Measurements from ENCODE around the gene RHEB.

RHEB gene

GRCh38 chr7:151462306-151462779, 57.4 kb downstream of the RHEB start:
- no peak overlapping the region for H4K5ac ChIP-seq (ENCODE audit: low read length)
- H3K23ac ChIP-seq (ENCODE audit: low read length) = no peak overlapping the region
- peak; percentile 55 for DNase-seq
- no peaks in the 10 kb centered on the region for H3K4me1 ChIP-seq (ENCODE audit: control insufficient read depth, low read depth, low read length)
- no peaks in the 10 kb centered on the region for H3K79me2 ChIP-seq (ENCODE audit: control insufficient read depth, insufficient read depth, low read length)
- no peak overlapping the region for H2BK15ac ChIP-seq (replicated peaks; ENCODE audit: low read depth)
- H3K27ac ChIP-seq (ENCODE audit: low read depth, low read length) = no peak overlapping the region
- H3K56ac ChIP-seq (ENCODE audit: low read length) = no peak overlapping the region
- no peak overlapping the region for H2BK120ac ChIP-seq (ENCODE audit: low read depth, low read length)
- no peaks in the 10 kb centered on the region for H3K27me3 ChIP-seq (ENCODE audit: insufficient read depth, low read length, poor library complexity)
- no CpG with 5 or more reads among the region's 1 CpG for WGBS (ENCODE audit: extremely low coverage, insufficient coverage, low lambda C conversion rate)
- no peak overlapping the region for H3K4me3 ChIP-seq (ENCODE audit: low read length)
- no peak overlapping the region for H3K9ac ChIP-seq (ENCODE audit: low read length)
- no peak overlapping the region for H2BK5ac ChIP-seq (ENCODE audit: low read length)
- H3K79me1 ChIP-seq (ENCODE audit: low read length) = peaks cover 2% of the 10 kb centered on the region
- H4K8ac ChIP-seq (ENCODE audit: low read depth, low read length) = no peak overlapping the region
- no peak overlapping the region for H3K4ac ChIP-seq (ENCODE audit: low read depth, low read length)
- H3K4me2 ChIP-seq (ENCODE audit: low read length) = no peak overlapping the region
- no peak overlapping the region for H3K18ac ChIP-seq (ENCODE audit: low read length)
- H3K36me3 ChIP-seq (ENCODE audit: control insufficient read depth, insufficient read depth, low read length) = peaks cover 5% of the 10 kb centered on the region
- no peak overlapping the region for H2AK5ac ChIP-seq (ENCODE audit: low read length)

DNA sequence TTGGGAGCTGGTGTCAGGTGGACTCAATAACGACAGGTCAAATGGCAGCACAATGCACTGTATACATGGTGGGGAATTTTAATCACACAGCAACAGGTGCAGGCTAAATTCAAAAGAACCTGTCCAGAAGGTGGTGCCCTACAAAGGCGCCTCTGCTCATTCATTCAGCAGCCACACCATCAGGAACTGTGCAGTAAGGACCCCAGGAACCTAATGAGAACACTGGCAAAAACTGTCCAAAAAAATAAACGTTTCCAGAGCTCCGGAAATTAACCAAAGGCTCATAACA, 57.8 kb downstream of the RHEB start:
- Histone ChIP-seq H3K56ac (ENCODE audit: low read length) (no peak overlapping the region), H3K23ac (ENCODE audit: low read length) (no peak overlapping the region), H3K79me1 (ENCODE audit: low read length) (peaks cover 2% of the 10 kb centered on the region), H3K79me2 (ENCODE audit: control insufficient read depth, insufficient read depth, low read length) (no peaks in the 10 kb centered on the region), H4K8ac (ENCODE audit: low read depth, low read length) (no peak overlapping the region), H3K27me3 (ENCODE audit: insufficient read depth, low read length, poor library complexity) (no peaks in the 10 kb centered on the region), H4K5ac (ENCODE audit: low read length) (no peak overlapping the region), H3K9ac (ENCODE audit: low read length) (no peak overlapping the region), H2BK5ac (ENCODE audit: low read length) (no peak overlapping the region), H3K4me3 (ENCODE audit: low read length) (no peak overlapping the region), H3K4me1 (ENCODE audit: control insufficient read depth, low read depth, low read length) (no peaks in the 10 kb centered on the region), H3K4me2 (ENCODE audit: low read length) (no peak overlapping the region), H2BK15ac (replicated peaks; ENCODE audit: low read depth) (no peak overlapping the region), H3K18ac (ENCODE audit: low read length) (no peak overlapping the region), H3K27ac (ENCODE audit: low read depth, low read length) (no peak overlapping the region), H2AK5ac (ENCODE audit: low read length) (no peak overlapping the region), H2BK120ac (ENCODE audit: low read depth, low read length) (no peak overlapping the region), H3K4ac (ENCODE audit: low read depth, low read length) (no peak overlapping the region), H3K36me3 (ENCODE audit: control insufficient read depth, insufficient read depth, low read length) (peaks cover 5% of the 10 kb centered on the region)
- WGBS (ENCODE audit: extremely low coverage, insufficient coverage, low lambda C conversion rate) = no CpG with 5 or more reads among the region's 4 CpGs
- no peak for DNase-seq

- Histone ChIP-seq H3K27ac (ENCODE audit: low read depth, low read length) (no peak overlapping the region), H3K9ac (ENCODE audit: low read length) (no peak overlapping the region), H3K4me1 (ENCODE audit: control insufficient read depth, low read depth, low read length) (no peaks in the 10 kb centered on the region), H2BK120ac (ENCODE audit: low read depth, low read length) (no peak overlapping the region), H2BK5ac (ENCODE audit: low read length) (no peak overlapping the region), H4K8ac (ENCODE audit: low read depth, low read length) (no peak overlapping the region), H2AK5ac (ENCODE audit: low read length) (no peak overlapping the region), H3K18ac (ENCODE audit: low read length) (no peak overlapping the region), H3K4me2 (ENCODE audit: low read length) (no peak overlapping the region), H2BK15ac (replicated peaks; ENCODE audit: low read depth) (no peak overlapping the region), H4K5ac (ENCODE audit: low read length) (no peak overlapping the region), H3K4ac (ENCODE audit: low read depth, low read length) (no peak overlapping the region), H3K79me2 (ENCODE audit: control insufficient read depth, insufficient read depth, low read length) (no peaks in the 10 kb centered on the region), H3K27me3 (ENCODE audit: insufficient read depth, low read length, poor library complexity) (no peaks in the 10 kb centered on the region), H3K56ac (ENCODE audit: low read length) (no peak overlapping the region), H3K23ac (ENCODE audit: low read length) (no peak overlapping the region), H3K4me3 (ENCODE audit: low read length) (no peak overlapping the region), H3K36me3 (ENCODE audit: control insufficient read depth, insufficient read depth, low read length) (peaks cover 5% of the 10 kb centered on the region), H3K79me1 (ENCODE audit: low read length) (peaks cover 2% of the 10 kb centered on the region)
- WGBS (ENCODE audit: extremely low coverage, insufficient coverage, low lambda C conversion rate) = no CpG with 5 or more reads among the region's 6 CpGs
- no peak for DNase-seq
Observed at GRCh38 chr7:151461096-151461941, 58.4 kb downstream of the RHEB start.

- WGBS (ENCODE audit: extremely low coverage, insufficient coverage, low lambda C conversion rate) = no CpG with 5 or more reads among the region's 10 CpGs
- peaks cover 2% of the 10 kb centered on the region for H3K36me3 ChIP-seq (ENCODE audit: control insufficient read depth, insufficient read depth, low read length)
- peak overlapping the region; percentile 24 for H2AK5ac ChIP-seq (ENCODE audit: low read length)
- DNase-seq = no peak
- no peak overlapping the region for H3K27ac ChIP-seq (ENCODE audit: low read depth, low read length)
- H2BK120ac ChIP-seq (ENCODE audit: low read depth, low read length) = no peak overlapping the region
- no peaks in the 10 kb centered on the region for H3K27me3 ChIP-seq (ENCODE audit: insufficient read depth, low read length, poor library complexity)
- H2BK5ac ChIP-seq (ENCODE audit: low read length) = no peak overlapping the region
- H3K56ac ChIP-seq (ENCODE audit: low read length) = peak overlapping the region; percentile 19
- no peak overlapping the region for H2BK15ac ChIP-seq (replicated peaks; ENCODE audit: low read depth)
- H3K4me1 ChIP-seq (ENCODE audit: control insufficient read depth, low read depth, low read length) = no peaks in the 10 kb centered on the region
- H4K5ac ChIP-seq (ENCODE audit: low read length) = no peak overlapping the region
- no peak overlapping the region for H3K23ac ChIP-seq (ENCODE audit: low read length)
- no peak overlapping the region for H4K8ac ChIP-seq (ENCODE audit: low read depth, low read length)
- peaks cover 2% of the 10 kb centered on the region for H3K79me1 ChIP-seq (ENCODE audit: low read length)
- H3K4me2 ChIP-seq (ENCODE audit: low read length) = no peak overlapping the region
- no peaks in the 10 kb centered on the region for H3K79me2 ChIP-seq (ENCODE audit: control insufficient read depth, insufficient read depth, low read length)
- H3K9ac ChIP-seq (ENCODE audit: low read length) = peak overlapping the region; percentile 19
- no peak overlapping the region for H3K4me3 ChIP-seq (ENCODE audit: low read length)
- H3K18ac ChIP-seq (ENCODE audit: low read length) = no peak overlapping the region
- no peak overlapping the region for H3K4ac ChIP-seq (ENCODE audit: low read depth, low read length)
Observed at GRCh38 chr7:151460474-151460855, 59.2 kb downstream of the RHEB start.

DNA sequence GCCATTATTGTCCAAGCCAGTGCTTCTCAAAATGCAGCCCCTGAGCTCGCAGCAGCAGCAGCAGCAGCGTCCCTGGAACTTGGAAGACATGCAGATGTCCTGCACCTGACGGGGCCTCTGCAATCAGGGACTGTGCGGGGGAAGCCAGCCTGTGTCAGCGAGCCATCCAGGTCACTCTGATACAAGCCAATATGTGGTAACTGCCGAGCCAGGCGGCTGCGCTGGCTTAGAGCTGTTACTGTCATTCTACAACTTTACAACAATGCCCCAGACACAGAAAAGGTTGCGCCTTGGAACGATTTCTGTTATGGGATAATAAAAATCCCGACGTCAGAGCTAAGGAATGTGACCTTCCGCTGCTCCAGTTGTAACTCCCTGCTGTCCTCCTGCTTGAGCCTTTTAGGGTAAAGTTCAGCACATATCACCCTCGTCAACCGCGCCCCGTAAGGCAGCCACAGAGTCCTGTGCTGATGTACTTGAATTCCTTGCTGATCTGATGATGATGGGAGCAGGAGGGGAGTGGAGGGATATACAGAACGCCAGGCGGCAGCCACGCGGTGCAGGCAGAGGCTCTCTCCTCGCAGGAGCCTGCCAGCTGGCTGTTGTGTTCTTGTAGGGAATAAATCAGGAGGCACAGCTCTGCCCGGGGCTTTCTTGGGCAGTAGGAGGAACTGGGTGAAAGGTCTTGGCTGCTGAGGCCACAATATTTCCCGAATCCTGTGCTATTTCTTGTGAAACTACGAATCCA, 59.8 kb downstream of the RHEB start:
- Histone ChIP-seq H3K9ac (ENCODE audit: low read length) (no peak overlapping the region), H3K4me3 (ENCODE audit: low read length) (no peak overlapping the region), H3K27me3 (ENCODE audit: insufficient read depth, low read length, poor library complexity) (no peaks in the 10 kb centered on the region), H3K18ac (ENCODE audit: low read length) (no peak overlapping the region), H3K56ac (ENCODE audit: low read length) (peak overlapping the region; percentile 37), H3K79me2 (ENCODE audit: control insufficient read depth, insufficient read depth, low read length) (no peaks in the 10 kb centered on the region), H3K23ac (ENCODE audit: low read length) (no peak overlapping the region), H4K8ac (ENCODE audit: low read depth, low read length) (no peak overlapping the region), H3K4me2 (ENCODE audit: low read length) (no peak overlapping the region), H2BK5ac (ENCODE audit: low read length) (no peak overlapping the region), H2BK120ac (ENCODE audit: low read depth, low read length) (no peak overlapping the region), H2AK5ac (ENCODE audit: low read length) (no peak overlapping the region), H3K4ac (ENCODE audit: low read depth, low read length) (no peak overlapping the region), H2BK15ac (replicated peaks; ENCODE audit: low read depth) (no peak overlapping the region), H3K36me3 (ENCODE audit: control insufficient read depth, insufficient read depth, low read length) (peaks cover 2% of the 10 kb centered on the region), H3K4me1 (ENCODE audit: control insufficient read depth, low read depth, low read length) (no peaks in the 10 kb centered on the region), H3K79me1 (ENCODE audit: low read length) (peaks cover 2% of the 10 kb centered on the region), H3K27ac (ENCODE audit: low read depth, low read length) (no peak overlapping the region), H4K5ac (ENCODE audit: low read length) (no peak overlapping the region)
- peak; percentile 84 for DNase-seq
- no CpG with 5 or more reads among the region's 25 CpGs for WGBS (ENCODE audit: extremely low coverage, insufficient coverage, low lambda C conversion rate)
